Measurements from ENCODE around the gene BET1. TPM values are rescaled to one million over a fixed set of nuclear protein-coding genes. Genes with fewer than 3 reads are reported as not detected.

Gene BET1
- total RNA-seq, 2 donors from 2014 or later, result 10.0 to 14.1 TPM

GRCh38 chr7:93945083-93945482 lies 59.1 kb downstream of the BET1 start:
- H3K4me1 ChIP-seq, result peaks cover 0 to 15% of the 10 kb centered on the region in 2 donors
- H3K4me3 ChIP-seq, result no peak overlapping the region
- no peak for TF ChIP-seq CTCF (IDR thresholded peaks at IDR 0.05)
- DNase-seq (ENCODE audit: low spot score), result no peak
- H3K36me3 ChIP-seq, result no peaks in the 10 kb centered on the region
- peak overlapping the region; percentile 32 to 42 for H3K27ac ChIP-seq
- H3K9me3 ChIP-seq, result no peaks in the 10 kb centered on the region
- H3K27me3 ChIP-seq, result no peaks in the 10 kb centered on the region

GRCh38 chr7:93944673-93945072 lies 59.5 kb downstream of the BET1 start:
- DNase-seq (ENCODE audit: low spot score), result no peak
- peak overlapping the region in 1 of 2 donors; percentile 19 for H3K27ac ChIP-seq
- no peak overlapping the region for H3K4me3 ChIP-seq
- peaks cover 0 to 15% of the 10 kb centered on the region in 2 donors for H3K4me1 ChIP-seq
- H3K9me3 ChIP-seq, result no peaks in the 10 kb centered on the region
- TF ChIP-seq CTCF (IDR thresholded peaks at IDR 0.05), result no peak
- no peaks in the 10 kb centered on the region for H3K27me3 ChIP-seq
- H3K36me3 ChIP-seq, result no peaks in the 10 kb centered on the region

- Histone ChIP-seq H3K4me1 (peaks cover 0 to 15% of the 10 kb centered on the region in 2 donors), H3K9me3 (no peaks in the 10 kb centered on the region), H3K4me3 (no peak overlapping the region), H3K27me3 (no peaks in the 10 kb centered on the region), H3K27ac (peak overlapping the region in 1 of 2 donors; percentile 19), H3K36me3 (no peaks in the 10 kb centered on the region)
- no peak for TF ChIP-seq CTCF (IDR thresholded peaks at IDR 0.05)
- DNase-seq (ENCODE audit: low spot score), result no peak
Measured at GRCh38 chr7:93943816-93944540, 60.2 kb downstream of the BET1 start.

Other genes with a start within 250 kb of the BET1 start
- 1 to 10 TPM; 1.1 to 5.9 TPM for gene TFPI2, start 113.6 kb downstream of the BET1 start, total RNA-seq
- gene GNGT1, start 97.8 kb downstream of the BET1 start, total RNA-seq, result not detected
- gene GNG11, start 82.6 kb downstream of the BET1 start, total RNA-seq, result 10 to 100 TPM; 18.2 to 21.8 TPM